NCI-H82 (cell line): ENCODE results near the gene SLC10A4.
"Not testable (repeated sequence)": the region's sequence is repeated elsewhere in the genome, so short reads cannot be mapped to it uniquely, and the experiment has no call there.

Source experiments
- DNase-seq: peaks from one replicate; lab custom pipeline; 2025; lab: John Stamatoyannopoulos, UW

The SLC10A4 gene

GRCh38 chr4:48483006-48483776 is at the start of gene SLC10A4:
SLC10A4 (plus strand) TSS chr4:48483343; CDS start chr4:48483562, 219 bp downstream.
- peak; percentile 47 for DNase-seq

GRCh38 chr4:48436318-48436717 is 46.8 kb upstream of the SLC10A4 start:
- DNase-seq, result no peak

GRCh38 chr4:48439988-48440387 is 43.2 kb upstream of the SLC10A4 start:
- DNase-seq, result no peak

GRCh38 chr4:48440914-48441313 is 42.2 kb upstream of the SLC10A4 start:
- peak; percentile 49 for DNase-seq

GRCh38 chr4:48445704-48446103 is 37.4 kb upstream of the SLC10A4 start:
- peak; percentile 18 for DNase-seq

- DNase-seq, result no peak
Observed at GRCh38 chr4:48446642-48447041, 36.5 kb upstream of the SLC10A4 start.

GRCh38 chr4:48449151-48449550 is 34.0 kb upstream of the SLC10A4 start:
- no peak for DNase-seq

- no peak for DNase-seq
Observed at GRCh38 chr4:48450740-48451139, 32.4 kb upstream of the SLC10A4 start.

GRCh38 chr4:48451656-48452055 is 31.5 kb upstream of the SLC10A4 start:
- DNase-seq, result not testable (repeated sequence)

- no peak for DNase-seq
Observed at GRCh38 chr4:48454591-48454990, 28.6 kb upstream of the SLC10A4 start.

- no peak for DNase-seq
Observed at GRCh38 chr4:48461000-48461399, 22.1 kb upstream of the SLC10A4 start.

- no peak for DNase-seq
Observed at GRCh38 chr4:48462363-48462762, 20.8 kb upstream of the SLC10A4 start.

GRCh38 chr4:48467442-48467841 is 15.7 kb upstream of the SLC10A4 start:
- DNase-seq, result peak; percentile 48

- peak; percentile 82 for DNase-seq
Observed at GRCh38 chr4:48467891-48468290, 15.3 kb upstream of the SLC10A4 start.

- DNase-seq, result no peak
Observed at GRCh38 chr4:48470137-48470536, 13.0 kb upstream of the SLC10A4 start.

- DNase-seq, result peak; percentile 38
Observed at GRCh38 chr4:48470570-48470969, 12.6 kb upstream of the SLC10A4 start.

- no peak for DNase-seq
Observed at GRCh38 chr4:48472794-48473193, 10.3 kb upstream of the SLC10A4 start.

GRCh38 chr4:48475770-48476169 is 7.4 kb upstream of the SLC10A4 start:
- peak; percentile 10 for DNase-seq

- no peak for DNase-seq
Observed at GRCh38 chr4:48478273-48478672, 4.9 kb upstream of the SLC10A4 start.

GRCh38 chr4:48481581-48481980 is 1.6 kb upstream of the SLC10A4 start:
- DNase-seq, result no peak

GRCh38 chr4:48483777-48484493 is 792 bp downstream of the SLC10A4 start:
- peak; percentile 53 for DNase-seq

GRCh38 chr4:48484494-48485168 is 1.5 kb downstream of the SLC10A4 start:
- peak; percentile 51 for DNase-seq

- DNase-seq, result no peak
Observed at GRCh38 chr4:48489683-48490011, 6.5 kb downstream of the SLC10A4 start.
